ENCODE data around the gene LZTS3. TPM values are rescaled to one million over a fixed set of nuclear protein-coding genes. Genes with fewer than 3 reads are reported as not detected.

The LZTS3 gene
- total and polyA plus RNA-seq, 2 of the 13 experiments (the other 11 are each of a cell fraction or from before 2014, with no cell fraction given): 10.1 to 31.3 TPM

DNA sequence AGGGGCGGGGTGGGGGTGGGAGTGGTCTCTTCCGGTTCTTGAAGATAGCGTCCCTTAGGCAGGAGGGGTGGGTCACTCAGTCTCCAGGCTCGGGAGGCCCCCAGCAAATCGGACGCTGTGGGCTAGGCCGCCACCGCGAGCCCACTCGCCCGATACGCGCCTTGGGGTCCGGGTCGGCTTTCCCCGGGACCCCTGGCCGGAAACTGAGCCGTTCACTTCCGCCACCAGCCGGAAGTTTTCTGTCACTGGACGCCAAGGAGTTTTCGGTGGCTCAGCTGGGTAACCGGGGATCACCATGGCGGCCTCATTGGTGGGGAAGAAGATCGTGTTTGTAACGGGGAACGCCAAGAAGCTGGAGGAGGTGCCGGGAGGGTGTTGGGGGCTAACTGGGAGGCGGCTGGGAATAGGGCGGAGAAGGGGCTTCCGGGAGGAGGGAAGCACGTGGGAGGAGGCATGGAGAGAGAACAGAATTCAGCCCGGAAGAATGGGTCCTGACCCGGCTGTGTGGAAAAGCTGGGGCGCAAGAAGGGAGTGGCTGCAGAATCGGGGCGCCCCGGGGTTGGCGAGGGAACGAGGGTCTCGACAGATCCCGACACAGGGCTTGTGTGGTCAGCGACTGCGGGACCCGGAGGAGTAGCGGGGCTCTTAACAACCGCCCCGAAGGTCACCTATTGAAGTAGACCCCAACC is 36.1 kb upstream of the LZTS3 start, which contains the start of gene ITPA (continued):
- TF ChIP-seq ZBTB4 (CRISPR knock-in tag; IDR thresholded peaks at IDR 0.05; ENCODE audit: borderline replicate concordance): peak; percentile 89
- TF ChIP-seq, protein P1, sequence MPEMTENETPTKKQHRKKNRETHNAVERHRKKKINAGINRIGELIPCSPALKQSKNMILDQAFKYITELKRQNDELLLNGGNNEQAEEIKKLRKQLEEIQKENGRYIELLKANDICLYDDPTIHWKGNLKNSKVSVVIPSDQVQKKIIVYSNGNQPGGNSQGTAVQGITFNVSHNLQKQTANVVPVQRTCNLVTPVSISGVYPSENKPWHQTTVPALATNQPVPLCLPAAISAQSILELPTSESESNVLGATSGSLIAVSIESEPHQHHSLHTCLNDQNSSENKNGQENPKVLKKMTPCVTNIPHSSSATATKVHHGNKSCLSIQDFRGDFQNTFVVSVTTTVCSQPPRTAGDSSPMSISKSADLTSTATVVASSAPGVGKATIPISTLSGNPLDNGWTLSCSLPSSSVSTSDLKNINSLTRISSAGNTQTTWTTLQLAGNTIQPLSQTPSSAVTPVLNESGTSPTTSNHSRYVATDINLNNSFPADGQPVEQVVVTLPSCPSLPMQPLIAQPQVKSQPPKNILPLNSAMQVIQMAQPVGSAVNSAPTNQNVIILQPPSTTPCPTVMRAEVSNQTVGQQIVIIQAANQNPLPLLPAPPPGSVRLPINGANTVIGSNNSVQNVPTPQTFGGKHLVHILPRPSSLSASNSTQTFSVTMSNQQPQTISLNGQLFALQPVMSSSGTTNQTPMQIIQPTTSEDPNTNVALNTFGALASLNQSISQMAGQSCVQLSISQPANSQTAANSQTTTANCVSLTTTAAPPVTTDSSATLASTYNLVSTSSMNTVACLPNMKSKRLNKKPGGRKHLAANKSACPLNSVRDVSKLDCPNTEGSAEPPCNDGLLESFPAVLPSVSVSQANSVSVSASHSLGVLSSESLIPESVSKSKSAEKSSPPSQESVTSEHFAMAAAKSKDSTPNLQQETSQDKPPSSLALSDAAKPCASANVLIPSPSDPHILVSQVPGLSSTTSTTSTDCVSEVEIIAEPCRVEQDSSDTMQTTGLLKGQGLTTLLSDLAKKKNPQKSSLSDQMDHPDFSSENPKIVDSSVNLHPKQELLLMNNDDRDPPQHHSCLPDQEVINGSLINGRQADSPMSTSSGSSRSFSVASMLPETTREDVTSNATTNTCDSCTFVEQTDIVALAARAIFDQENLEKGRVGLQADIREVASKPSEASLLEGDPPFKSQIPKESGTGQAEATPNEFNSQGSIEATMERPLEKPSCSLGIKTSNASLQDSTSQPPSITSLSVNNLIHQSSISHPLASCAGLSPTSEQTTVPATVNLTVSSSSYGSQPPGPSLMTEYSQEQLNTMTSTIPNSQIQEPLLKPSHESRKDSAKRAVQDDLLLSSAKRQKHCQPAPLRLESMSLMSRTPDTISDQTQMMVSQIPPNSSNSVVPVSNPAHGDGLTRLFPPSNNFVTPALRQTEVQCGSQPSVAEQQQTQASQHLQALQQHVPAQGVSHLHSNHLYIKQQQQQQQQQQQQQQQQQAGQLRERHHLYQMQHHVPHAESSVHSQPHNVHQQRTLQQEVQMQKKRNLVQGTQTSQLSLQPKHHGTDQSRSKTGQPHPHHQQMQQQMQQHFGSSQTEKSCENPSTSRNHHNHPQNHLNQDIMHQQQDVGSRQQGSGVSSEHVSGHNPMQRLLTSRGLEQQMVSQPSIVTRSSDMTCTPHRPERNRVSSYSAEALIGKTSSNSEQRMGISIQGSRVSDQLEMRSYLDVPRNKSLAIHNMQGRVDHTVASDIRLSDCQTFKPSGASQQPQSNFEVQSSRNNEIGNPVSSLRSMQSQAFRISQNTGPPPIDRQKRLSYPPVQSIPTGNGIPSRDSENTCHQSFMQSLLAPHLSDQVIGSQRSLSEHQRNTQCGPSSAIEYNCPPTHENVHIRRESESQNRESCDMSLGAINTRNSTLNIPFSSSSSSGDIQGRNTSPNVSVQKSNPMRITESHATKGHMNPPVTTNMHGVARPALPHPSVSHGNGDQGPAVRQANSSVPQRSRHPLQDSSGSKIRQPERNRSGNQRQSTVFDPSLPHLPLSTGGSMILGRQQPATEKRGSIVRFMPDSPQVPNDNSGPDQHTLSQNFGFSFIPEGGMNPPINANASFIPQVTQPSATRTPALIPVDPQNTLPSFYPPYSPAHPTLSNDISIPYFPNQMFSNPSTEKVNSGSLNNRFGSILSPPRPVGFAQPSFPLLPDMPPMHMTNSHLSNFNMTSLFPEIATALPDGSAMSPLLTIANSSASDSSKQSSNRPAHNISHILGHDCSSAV (CRISPR knock-in tag; IDR thresholded peaks at IDR 0.05; ENCODE audit: borderline replicate concordance): peak; percentile 88; the same call in 1 of the 2 replicates
- TF ChIP-seq CREM (IDR thresholded peaks at IDR 0.05): peak; percentile 61
- no peak for TF ChIP-seq CREM (CRISPR knock-in tag; IDR thresholded peaks at IDR 0.05)
- no peak for TF ChIP-seq TCF7L2 (IDR thresholded peaks at IDR 0.05; ENCODE audit: low read depth, low read length)
- TF ChIP-seq MTF2 (CRISPR knock-in tag; IDR thresholded peaks at IDR 0.05; ENCODE audit: borderline replicate concordance): no peak
- TF ChIP-seq SYNCRIP (IDR thresholded peaks at IDR 0.05; ENCODE audit: insufficient read depth, low read depth, low read length): no peak
- peak; percentile 57; the same call in 1 of the 2 replicates for TF ChIP-seq ZFP36L1 (CRISPR knock-in tag; IDR thresholded peaks at IDR 0.05)
- no peak for TF ChIP-seq PRPF4 (IDR thresholded peaks at IDR 0.05; ENCODE audit: low read depth, low read length, poor library complexity, severe bottlenecking)
- no peak for TF ChIP-seq GMEB2 (CRISPR knock-in tag; IDR thresholded peaks at IDR 0.05; ENCODE audit: low read depth)
- TF ChIP-seq ZNF570 (CRISPR knock-in tag; IDR thresholded peaks at IDR 0.05; ENCODE audit: borderline replicate concordance): no peak
- no peak; the same call in 1 of the 2 replicates for TF ChIP-seq ZNF329 (CRISPR knock-in tag; IDR thresholded peaks at IDR 0.05; ENCODE audit: low read depth)
- peak; percentile 84 for TF ChIP-seq ZFX (CRISPR knock-in tag; IDR thresholded peaks at IDR 0.05; ENCODE audit: low read depth)
- TF ChIP-seq HES4 (CRISPR knock-in tag; IDR thresholded peaks at IDR 0.05; ENCODE audit: borderline replicate concordance): peak; percentile 66; the same call in 1 of the 2 replicates
- peak; percentile 90 for TF ChIP-seq NFKBIZ (CRISPR knock-in tag; IDR thresholded peaks at IDR 0.05)
- peak; percentile 53 for TF ChIP-seq CAMTA2 (CRISPR knock-in tag; IDR thresholded peaks at IDR 0.05; ENCODE audit: borderline replicate concordance)
